Fibroblast of mammary gland (primary cell): ENCODE measurements around the gene GBE1.

Source experiments
- DNase-seq: peaks from one replicate; pipeline ENCODE4 v3.0.0-alpha.2; 2010; ENCODE audit warnings: low read depth
- H3K4me3 ChIP-seq: 2 replicates; pipeline ENCODE4 v1.5.1; 2011; ENCODE audit warnings: low read depth, mild to moderate bottlenecking, low read length, moderate library complexity; ENCODE audit not compliant: control insufficient read depth
- TF ChIP-seq, protein P1 (sequence below): conservative IDR thresholded peaks from 2 replicates; pipeline ENCODE4 v1.5.1; 2011; ENCODE audit warnings: low read depth, low read length, inconsistent platforms; ENCODE audit not compliant: control insufficient read depth, insufficient read depth

Gene GBE1

DNA sequence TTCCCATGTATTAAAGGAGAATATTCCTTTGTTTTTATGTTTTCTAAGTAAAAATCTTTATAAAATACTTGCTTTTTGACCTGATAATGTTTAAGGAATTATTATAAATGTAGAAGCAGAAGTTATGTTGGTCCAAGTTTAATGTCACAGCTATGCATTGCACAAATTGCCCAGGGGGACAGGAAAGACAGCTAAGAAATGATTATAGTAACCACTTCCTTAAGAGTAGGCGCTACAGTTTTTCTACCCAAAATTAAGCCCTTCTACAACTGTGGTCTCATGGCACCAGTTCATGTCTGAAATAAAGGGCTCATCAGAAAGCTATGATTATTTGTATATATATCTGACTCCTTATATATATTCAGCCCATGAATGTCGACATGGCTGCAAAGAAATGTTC lies 176.4 kb downstream of the GBE1 start:
- TF ChIP-seq, protein P1, sequence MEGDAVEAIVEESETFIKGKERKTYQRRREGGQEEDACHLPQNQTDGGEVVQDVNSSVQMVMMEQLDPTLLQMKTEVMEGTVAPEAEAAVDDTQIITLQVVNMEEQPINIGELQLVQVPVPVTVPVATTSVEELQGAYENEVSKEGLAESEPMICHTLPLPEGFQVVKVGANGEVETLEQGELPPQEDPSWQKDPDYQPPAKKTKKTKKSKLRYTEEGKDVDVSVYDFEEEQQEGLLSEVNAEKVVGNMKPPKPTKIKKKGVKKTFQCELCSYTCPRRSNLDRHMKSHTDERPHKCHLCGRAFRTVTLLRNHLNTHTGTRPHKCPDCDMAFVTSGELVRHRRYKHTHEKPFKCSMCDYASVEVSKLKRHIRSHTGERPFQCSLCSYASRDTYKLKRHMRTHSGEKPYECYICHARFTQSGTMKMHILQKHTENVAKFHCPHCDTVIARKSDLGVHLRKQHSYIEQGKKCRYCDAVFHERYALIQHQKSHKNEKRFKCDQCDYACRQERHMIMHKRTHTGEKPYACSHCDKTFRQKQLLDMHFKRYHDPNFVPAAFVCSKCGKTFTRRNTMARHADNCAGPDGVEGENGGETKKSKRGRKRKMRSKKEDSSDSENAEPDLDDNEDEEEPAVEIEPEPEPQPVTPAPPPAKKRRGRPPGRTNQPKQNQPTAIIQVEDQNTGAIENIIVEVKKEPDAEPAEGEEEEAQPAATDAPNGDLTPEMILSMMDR = no peak

GRCh38 chr3:81581966-81582599 lies 179.4 kb downstream of the GBE1 start:
- peak; percentile 59 for DNase-seq
- TF ChIP-seq, protein P1 = peak; percentile 72
- no peak overlapping the region for H3K4me3 ChIP-seq

More for the DNA sequence above, 176.4 kb downstream of the GBE1 start:
- DNase-seq = no peak
- no peak overlapping the region for H3K4me3 ChIP-seq

DNA sequence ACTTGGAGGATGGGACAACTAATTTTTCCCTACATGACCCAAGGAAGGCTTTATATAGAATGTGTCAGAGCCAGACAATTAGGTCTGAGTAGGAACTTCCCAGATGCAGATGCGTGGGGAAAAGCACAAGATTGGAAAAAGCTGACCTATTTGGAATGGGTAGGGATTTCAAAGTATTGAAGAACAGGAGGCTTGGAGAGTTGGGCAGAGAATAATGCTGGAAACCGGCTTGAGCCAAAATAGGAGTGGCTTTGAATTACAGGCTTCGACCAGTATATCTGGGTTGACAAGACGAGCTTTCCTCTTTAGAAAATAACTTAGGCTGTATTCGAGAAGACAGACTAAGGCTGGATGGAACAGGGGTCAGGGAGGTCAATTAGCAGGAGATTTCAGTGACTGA lies 181.1 kb downstream of the GBE1 start:
- TF ChIP-seq, protein P1 = no peak
- DNase-seq = no peak
- H3K4me3 ChIP-seq = no peak overlapping the region

DNA sequence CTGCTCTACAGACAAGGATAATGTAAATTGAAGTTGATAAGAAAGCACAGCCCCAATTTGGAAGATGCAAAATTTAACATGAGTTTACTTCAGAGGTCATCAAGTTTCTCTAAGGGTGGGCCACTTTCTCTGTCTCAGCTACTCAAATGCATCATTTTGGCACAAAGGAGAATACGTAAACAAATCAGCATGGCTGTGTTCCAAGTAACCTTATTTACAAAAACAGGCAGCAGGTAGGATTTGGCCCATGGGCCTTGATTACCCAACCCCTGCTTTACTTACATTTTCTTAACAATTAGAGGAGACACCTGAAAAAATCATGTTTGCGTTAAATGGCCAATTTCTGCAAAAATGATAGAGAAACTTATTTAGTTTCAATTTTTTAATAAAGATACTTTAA lies 181.7 kb downstream of the GBE1 start:
- TF ChIP-seq, protein P1 = no peak
- no peak overlapping the region for H3K4me3 ChIP-seq
- DNase-seq = no peak

DNA sequence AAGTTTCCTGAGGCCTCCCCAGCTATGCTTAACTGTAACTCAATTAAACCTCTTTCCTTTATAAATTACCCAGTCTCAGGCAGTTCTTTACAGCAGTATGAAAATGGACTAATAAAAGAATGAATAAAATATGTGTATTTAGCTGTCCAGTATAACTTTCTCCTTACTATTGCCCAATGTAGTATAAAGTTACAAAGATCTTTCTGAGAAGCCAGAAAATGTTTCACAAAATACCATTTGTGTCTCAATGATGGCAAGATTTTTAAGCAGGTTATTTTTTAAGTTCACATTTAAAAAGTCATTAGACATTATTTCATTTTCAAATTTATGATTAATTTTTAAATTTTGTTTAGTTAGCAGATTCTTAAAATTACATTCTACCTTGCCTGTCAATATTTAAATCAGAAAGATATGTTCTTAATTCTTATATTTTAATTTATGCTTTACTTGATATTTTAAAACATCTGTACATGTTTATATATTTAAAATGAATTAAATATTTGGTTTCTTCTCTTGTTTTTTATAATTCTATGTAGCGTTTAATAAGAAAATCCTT lies 189.2 kb downstream of the GBE1 start:
- DNase-seq = no peak

DNA sequence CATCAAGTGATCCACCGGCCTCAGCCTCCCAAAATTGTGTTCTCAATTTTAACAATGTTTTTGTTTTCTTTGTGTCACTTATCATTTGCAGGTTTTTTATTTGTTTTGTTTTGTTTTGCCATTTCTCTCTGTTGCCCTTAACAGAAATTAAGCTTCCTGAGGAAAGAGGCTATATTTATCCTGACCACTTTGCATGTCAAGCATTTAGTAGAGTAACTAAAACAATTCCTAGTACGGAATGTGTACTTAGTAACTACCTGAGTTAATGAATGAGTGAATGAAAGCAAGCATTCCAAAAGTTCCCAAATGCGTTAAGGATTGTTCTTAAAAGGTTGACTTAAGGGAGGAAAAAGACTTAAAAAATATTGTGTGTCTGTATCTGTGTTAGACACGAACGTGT lies 193.1 kb downstream of the GBE1 start:
- no peak for DNase-seq
- TF ChIP-seq, protein P1 = no peak
- no peak overlapping the region for H3K4me3 ChIP-seq

More for the DNA sequence above, 189.2 kb downstream of the GBE1 start:
- no peak overlapping the region for H3K4me3 ChIP-seq
- TF ChIP-seq, protein P1 = no peak
